Panc1 (cell line): ENCODE results near the gene DHRS2.

Experiments
- POLR2AphosphoS5 ChIP-seq: IDR thresholded peaks from 2 replicates; pipeline ENCODE4 v1.6.1; 2012; ENCODE audit warnings: mild to moderate bottlenecking, low read depth, low read length, moderate library complexity
- TF ChIP-seq, protein P1 (sequence below): fragments of 450-650 bp; IDR thresholded peaks from 2 replicates; pipeline ENCODE4 v1.5.1; 2017; ENCODE audit warnings: mild to moderate bottlenecking

DNA sequence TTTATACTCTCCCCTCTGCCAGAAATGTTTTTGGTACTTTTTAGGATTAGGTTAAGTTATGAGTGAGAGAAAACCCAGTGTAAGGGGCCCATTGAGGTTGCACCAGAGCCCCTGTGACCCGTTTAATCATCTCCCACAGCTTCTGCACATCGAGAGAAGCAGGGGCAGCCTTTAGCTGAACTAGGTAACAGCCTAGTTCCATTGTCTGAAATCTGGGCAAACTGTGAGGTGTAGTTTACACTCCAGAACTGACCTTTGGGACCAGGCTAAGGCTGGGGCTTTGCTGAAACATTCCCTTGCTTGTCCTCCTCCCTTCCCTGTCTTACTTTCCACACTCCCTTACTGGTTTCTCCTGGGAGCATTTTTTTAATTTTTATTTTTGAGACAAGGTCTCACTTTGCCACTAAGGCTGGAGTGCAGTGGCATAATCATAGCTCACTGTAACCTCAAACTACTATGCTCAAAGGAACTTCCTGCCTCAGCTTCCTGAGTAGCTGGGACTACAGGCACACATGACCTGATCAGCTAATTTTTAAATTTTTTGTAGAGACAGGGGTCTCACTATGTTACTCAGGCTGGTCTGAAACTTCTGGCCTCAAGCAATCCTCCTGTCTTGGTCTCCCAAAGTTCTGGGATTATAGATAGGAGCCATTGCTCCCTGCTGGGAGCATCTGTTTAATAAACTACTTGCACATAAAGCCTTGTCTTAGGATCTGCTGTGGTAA is 25.9 kb upstream of the DHRS2 start:
- TF ChIP-seq POLR2AphosphoS5: no peak
- TF ChIP-seq, protein P1, sequence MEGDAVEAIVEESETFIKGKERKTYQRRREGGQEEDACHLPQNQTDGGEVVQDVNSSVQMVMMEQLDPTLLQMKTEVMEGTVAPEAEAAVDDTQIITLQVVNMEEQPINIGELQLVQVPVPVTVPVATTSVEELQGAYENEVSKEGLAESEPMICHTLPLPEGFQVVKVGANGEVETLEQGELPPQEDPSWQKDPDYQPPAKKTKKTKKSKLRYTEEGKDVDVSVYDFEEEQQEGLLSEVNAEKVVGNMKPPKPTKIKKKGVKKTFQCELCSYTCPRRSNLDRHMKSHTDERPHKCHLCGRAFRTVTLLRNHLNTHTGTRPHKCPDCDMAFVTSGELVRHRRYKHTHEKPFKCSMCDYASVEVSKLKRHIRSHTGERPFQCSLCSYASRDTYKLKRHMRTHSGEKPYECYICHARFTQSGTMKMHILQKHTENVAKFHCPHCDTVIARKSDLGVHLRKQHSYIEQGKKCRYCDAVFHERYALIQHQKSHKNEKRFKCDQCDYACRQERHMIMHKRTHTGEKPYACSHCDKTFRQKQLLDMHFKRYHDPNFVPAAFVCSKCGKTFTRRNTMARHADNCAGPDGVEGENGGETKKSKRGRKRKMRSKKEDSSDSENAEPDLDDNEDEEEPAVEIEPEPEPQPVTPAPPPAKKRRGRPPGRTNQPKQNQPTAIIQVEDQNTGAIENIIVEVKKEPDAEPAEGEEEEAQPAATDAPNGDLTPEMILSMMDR: no peak
